K562 (cell line): Measurements from ENCODE around the gene HEPACAM.

Experiments used
- ARID2 ChIP-seq: fragments of 450-650 bp; IDR thresholded peaks from 2 replicates; pipeline ENCODE4 v1.6.1; 2017; ENCODE audit warnings: antibody characterized with exemption, mild to moderate bottlenecking
- CHD1 ChIP-seq: fragments of 200-600 bp; sonication (generic); IDR thresholded peaks from one replicate; pipeline ENCODE4 v1.6.1; 2012; ENCODE audit warnings: mild to moderate bottlenecking, moderate library complexity, low read length, inconsistent platforms
- CTCF ChIP-seq, 3 experiments: IDR thresholded peaks in 2 of 3; conservative IDR thresholded peaks in 1 of 3; 2 replicates each; pipeline ENCODE4 v1.5.1; 2011 to 2012; ENCODE audit warnings: low read length in 3 of 3, mild to moderate bottlenecking in 3 of 3, control low read depth in 2 of 3, improper control_type of control experiment in 1 of 3, inconsistent platforms in 1 of 3, low read depth in 1 of 3, mixed read lengths in 1 of 3, moderate library complexity in 1 of 3; ENCODE audit not compliant: insufficient read depth in 2 of 3
- HNRNPUL1 ChIP-seq: fragments of 200-400 bp; formaldehyde crosslinking; IDR thresholded peaks from 2 replicates; pipeline ENCODE4 v1.6.1; 2017; ENCODE audit warnings: low read length
- MYNN ChIP-seq, 2 experiments: sonication (generic); formaldehyde crosslinking in 1 of 2; IDR thresholded peaks; 2 replicates each; pipeline versions ENCODE4 v1.5.0 to v1.6.1; 2016 to 2020; ENCODE audit warnings: antibody characterized with exemption in 1 of 2, missing genetic modification reagents in 1 of 2
- PCBP2 ChIP-seq: fragments of 200-400 bp; formaldehyde crosslinking; IDR thresholded peaks from 2 replicates; pipeline ENCODE4 v1.6.1; 2018; ENCODE audit warnings: low read length, low read depth, mild to moderate bottlenecking, moderate library complexity; ENCODE audit not compliant: poor library complexity, severe bottlenecking
- POLR2A ChIP-seq: fragments of 450-650 bp; conservative IDR thresholded peaks from 2 replicates; pipeline ENCODE4 v1.6.1; 2016
- RBM39 ChIP-seq: fragments of 200-400 bp; formaldehyde crosslinking; optimal IDR thresholded peaks from 2 replicates; pipeline ENCODE3; 2018; ENCODE audit warnings: low read depth, low read length
- TAF1 ChIP-seq: IDR thresholded peaks from 2 replicates; pipeline ENCODE4 v1.6.1; 2011; ENCODE audit warnings: mild to moderate bottlenecking, low read length, moderate library complexity; ENCODE audit not compliant: insufficient read depth, control insufficient read depth, severe bottlenecking; ENCODE audit errors: extremely low read depth
- ZNF395 ChIP-seq: fragments of 200-800 bp; sonication (Bioruptor generic); IDR thresholded peaks from 2 replicates; pipeline ENCODE4 v1.6.1; 2017; ENCODE audit warnings: missing genetic modification characterization, missing compliant biosample characterization

- TF ChIP-seq CHD1, result no peak
- TF ChIP-seq HNRNPUL1, result no peak
- no peak for TF ChIP-seq MYNN (IDR thresholded peaks at IDR 0.05)
- no peak for TF ChIP-seq MYNN (CRISPR knock-in tag; IDR thresholded peaks at IDR 0.05)
- no peak for TF ChIP-seq POLR2A
- TF ChIP-seq ZNF395, result no peak
- no peak for TF ChIP-seq TAF1
- no peak for TF ChIP-seq CTCF (IDR thresholded peaks at IDR 0.05 in 2 of 3, conservative IDR thresholded peaks at IDR 0.05 in 1 of 3; ENCODE audit: insufficient read depth in 2 of 3, low read depth in 1 of 3, low read length in 3 of 3)
- no peak for TF ChIP-seq PCBP2
- TF ChIP-seq RBM39, result no peak
- no peak for TF ChIP-seq ARID2
Measured at GRCh38 chr11:124941703-124942102, 5.9 kb upstream of the HEPACAM start.
